GM18861 (cell line): ENCODE results near the gene RPS24.
A peak's percentile ranks its signal among the peaks of the same experiment; 100 is the strongest.
"Not testable (repeated sequence)": the region's sequence is repeated elsewhere in the genome, so short reads cannot be mapped to it uniquely, and the experiment has no call there.

Experiments
- ATAC-seq: cut with Tn5 transposase; IDR thresholded peaks from one replicate; pipeline ENCODE4 v1.9.1; 2021; ENCODE audit not compliant: unreplicated experiment

Gene RPS24

DNA sequence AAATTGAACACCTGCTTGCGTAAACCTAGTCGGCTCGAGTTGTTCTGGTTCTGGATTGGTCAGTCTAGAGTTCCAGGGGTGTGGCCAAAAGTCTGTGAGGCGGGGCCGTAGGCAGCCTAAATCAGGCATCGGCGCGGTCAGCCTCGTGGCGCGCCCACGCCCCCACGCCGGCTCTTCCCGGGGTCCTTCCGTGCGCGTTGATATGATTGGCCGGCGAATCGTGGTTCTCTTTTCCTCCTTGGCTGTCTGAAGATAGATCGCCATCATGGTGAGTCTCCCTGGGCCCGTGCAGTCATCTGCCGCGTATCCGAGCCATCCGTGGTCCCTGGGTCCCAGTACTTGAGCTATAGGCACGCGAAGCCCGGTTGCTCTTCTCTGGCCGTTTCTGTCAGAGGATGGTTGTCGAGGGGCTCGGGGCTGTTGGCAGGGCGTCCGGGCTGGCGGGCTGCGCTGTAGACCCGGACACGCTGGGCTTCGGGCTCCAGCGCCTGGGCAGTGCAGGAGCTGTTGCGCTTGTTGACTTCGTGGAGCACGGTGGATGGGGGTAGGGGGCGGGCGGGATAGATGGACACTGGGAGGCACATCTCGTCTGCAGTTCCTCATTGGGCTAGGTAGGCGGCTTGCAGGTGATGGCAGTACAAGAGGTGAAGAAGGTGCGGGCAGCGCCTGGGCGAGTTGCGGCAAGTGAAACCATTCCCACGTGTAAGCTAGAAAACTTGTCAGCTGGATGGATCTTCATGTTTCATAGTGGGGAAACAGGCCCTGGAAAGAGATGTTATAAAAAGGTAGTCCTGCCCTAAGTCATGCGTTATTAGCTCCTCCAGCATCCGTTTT is at the start of gene RPS24:
TSS of gene RPS24 (plus strand) at position 227 of the 834 bp plus-strand sequence. CDS start at position 266, 39 bp downstream.
- ATAC-seq, result peak; percentile 77

DNA sequence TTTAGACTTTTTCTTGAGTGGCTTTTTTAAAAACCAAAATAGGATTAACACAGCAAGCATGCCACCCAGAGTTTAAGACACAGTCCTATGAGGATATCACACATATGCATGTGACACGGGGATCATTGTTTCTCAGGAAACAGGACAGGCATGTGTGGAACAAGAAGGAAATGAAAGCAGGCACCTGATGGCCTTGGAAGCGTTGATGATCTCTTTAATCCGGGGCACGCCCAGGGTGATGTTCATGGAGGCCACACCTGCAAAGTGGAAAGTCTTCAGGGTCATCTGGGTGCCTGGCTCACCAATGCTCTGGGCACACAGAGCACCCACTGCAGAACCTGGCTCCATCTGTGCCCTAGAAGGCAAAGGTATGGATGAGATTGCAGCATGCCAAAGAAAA is 48.7 kb upstream of the RPS24 start:
- ATAC-seq, result no peak

DNA sequence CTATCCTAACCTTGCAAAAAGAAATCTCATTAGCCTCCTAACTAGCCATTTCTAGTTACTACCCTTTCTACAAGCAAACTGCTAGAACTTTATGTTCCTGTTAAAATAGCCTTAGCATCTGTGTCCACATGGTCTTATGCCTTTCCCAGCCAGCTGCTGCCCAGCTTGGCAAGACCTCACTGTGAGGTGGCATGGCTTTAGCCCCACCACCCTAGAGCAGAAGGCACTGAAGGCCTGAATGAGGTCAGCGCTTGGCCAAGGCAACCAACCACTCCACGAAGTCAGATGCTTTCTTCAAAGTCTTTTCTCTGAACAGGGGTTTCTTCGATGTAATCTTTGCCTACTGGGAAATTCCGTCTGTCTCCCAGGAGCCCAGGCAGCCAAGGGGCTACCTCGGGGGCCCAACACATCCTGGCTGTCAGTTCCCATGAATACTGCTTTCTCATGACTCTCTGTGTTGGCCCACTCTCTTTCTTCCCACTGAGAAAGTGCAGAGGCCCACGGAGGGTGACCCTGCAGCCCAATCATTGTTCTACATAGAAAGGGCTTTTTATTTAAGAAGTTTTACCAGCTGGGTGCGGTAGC is 45.9 kb upstream of the RPS24 start:
- ATAC-seq, result no peak

DNA sequence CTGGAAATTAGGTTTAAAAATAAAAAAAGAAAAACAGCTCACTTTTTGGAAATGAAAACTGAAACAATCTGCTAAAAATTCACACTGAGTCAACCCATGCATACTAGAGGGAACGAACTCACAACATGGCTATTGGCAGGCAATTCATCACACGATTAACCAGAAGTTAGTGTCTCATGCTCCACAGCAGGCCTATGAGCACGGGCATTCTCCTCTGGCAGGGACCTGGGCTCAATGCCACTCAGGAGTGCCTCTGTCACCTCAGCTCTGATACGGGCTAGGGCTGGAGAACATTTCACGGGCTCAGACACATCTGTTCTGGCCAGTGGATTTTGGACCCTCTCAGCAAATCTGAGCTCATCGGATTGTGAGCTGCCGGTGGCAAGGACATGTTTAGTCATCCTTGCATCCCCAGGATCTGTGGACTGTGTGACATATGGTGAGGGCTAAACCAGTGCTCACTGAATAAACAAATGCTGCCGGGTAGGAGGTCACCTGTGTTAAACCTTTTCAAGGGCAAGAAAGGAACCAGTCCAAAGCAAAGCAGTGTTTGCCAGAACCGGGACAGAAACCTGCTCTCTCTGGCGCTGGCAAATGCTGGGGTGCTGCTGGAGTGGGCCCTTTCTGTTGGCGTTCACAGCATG is 44.5 kb upstream of the RPS24 start:
- no peak for ATAC-seq

DNA sequence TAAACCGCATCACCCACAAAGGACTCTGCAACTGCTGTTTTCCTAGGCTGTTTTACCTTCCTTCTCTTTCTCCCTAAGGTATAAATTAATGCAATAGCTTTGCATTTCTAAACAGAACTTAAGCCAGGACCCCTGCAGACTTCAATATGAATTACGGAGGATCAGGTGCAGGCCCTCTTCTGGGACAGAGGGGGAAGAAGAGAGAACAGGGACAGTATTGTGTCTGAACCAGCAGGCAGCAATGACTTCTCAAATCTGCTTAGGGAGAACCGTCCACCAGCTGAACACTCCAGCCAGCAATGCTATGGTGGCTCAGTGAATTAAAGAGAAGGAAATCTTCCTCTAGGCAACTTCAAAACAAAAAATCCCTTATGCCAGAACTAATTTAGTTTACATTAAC is 40.0 kb upstream of the RPS24 start:
- ATAC-seq, result no peak

DNA sequence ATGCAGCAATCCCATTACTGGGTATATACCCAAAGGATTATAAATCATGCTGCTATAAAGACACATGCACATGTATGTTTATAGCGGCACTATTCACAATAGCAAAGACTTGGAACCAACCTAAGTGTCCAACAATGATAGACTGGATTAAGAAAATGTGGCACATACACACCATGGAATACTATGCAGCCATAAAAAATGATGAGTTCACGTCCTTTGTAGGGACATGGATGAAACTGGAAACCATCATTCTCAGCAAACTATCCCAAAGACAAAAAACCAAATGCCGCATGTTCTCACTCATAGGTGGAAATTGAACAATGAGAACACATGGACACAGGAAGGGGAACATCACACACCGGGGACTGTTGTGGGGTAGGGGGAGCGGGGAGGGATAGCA is 34.9 kb upstream of the RPS24 start:
- ATAC-seq, result not testable (repeated sequence)

DNA sequence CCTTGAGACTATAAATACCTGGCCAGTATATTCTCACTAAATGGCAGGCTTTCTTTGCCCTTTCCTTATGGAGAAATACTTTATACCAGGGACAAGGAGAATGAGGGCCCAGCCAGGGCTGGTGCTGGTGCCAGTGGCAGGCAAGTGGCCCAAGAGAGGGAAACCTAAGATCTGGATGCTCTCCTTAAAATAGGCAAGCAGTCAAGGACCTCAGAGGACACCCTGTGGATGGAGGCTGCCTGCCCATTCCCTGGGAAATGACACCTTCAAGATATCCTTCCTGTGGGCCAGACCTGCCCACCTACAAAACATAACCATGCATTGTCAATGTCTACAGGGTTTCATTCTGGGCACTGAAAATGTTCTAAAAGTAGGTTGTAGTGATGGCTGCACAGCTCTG is 33.5 kb upstream of the RPS24 start:
- ATAC-seq, result no peak

DNA sequence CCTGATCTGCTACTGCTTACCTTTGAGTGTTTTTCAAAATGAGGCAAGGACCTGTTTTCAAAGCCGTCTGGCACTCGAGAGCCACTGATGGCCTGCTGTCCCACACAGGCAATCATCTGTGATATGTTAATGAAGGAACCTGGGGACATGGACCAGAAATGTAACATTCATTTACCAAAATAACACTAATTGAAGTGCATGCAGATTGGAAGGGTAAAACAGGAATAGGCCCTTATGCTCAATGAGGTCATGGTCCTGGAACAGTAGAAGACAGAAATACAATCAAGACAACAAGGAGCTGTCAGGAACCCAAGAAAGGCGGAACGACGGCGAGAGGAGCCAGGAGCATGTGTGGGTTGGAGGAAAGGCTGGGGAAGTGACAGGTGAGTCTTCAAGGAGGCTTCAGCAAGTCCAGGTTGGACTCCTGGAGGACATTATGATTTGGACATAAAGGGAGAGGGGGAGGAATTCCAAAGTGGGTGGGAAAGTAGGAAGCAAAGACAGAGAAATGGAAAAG is 32.6 kb upstream of the RPS24 start:
- ATAC-seq, result no peak

DNA sequence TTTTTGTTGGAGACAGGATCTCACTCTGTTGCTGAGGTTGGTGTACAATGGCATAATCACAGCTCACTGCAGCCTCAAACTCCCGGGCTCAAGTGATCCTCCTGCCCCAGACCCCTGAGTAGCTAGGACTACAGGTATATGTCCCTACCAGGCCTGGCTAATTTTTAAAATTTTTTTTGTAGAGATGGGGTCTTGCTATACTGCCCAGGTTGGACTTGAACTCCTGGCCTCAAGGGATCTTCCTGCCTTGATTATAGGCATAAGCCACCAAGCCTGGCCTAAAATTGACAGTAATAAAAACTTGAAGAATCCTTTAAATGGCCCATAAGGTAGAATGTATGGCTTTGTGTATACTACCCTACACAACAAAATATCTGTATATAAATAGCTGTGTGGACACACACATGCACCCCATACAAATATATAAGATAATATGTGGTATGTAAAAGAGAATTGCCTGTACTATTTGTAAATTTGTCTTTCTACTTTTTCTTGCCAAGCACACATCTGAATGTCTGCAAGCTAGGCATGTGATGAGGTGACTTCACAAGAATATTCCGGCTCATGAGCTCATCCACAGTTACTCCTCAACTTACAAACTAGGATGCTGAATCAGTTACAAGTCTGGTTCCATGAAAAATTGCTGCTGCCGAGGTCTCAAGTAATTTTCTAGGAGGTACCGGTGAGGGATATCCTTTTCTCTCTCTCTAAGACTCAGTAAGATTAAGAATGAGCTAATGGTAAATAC is 30.9 kb upstream of the RPS24 start:
- no peak for ATAC-seq

DNA sequence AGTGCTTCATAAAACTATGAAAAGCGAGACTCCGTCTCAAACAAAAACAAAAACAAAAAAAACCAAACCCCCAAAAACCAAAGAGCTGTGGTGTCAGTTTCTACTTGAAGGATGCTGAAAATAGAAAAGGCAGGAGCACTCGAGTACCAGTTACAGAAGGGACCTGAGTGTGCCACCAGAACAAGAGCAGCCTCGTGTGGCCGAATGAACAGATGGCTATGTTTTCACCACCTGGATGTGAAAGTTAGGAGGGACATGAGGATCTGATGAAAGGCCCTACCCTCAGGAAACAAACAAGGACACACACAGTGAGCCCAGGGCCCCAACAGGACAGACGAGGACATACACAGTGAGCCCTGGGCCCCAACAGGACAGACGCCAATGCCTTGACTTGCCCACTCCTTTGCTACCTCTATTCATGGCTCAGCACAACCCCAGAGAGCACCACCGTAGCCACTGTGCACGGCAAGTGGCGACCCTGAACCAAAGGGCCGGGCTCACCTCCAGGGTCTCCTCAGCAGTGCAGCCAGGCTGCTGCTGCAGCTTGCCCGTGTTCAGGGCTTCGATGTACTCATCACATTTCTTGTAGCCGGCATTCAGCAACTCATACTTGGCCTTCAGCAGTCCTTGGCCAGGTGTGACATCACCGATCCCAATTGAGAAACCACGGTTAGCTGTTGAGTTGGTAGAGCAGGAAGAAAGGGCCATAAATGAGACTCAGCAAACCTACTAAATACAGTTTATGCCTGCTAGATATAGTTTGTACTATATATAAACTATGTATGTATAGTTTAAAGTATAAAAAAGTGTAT is 29.2 kb upstream of the RPS24 start:
- ATAC-seq, result no peak

DNA sequence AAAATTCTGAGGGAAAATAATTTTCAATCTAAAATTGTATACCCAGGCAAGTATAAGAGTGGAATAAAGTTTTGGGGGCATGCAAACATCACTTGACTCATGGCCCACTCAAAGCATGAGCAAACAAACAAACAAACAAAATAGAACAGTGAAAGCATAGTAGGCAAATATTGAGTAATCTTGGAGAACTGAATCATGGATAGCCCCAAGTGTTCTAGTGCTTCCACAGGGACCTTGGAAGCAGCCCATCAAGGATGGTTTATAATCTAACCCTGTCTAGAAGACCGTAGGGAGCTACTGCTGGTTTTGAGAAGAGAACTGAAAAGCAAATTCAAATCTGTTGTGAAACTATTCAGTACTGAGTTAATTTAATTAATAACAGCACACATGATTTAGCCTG is 26.5 kb upstream of the RPS24 start:
- no peak for ATAC-seq

DNA sequence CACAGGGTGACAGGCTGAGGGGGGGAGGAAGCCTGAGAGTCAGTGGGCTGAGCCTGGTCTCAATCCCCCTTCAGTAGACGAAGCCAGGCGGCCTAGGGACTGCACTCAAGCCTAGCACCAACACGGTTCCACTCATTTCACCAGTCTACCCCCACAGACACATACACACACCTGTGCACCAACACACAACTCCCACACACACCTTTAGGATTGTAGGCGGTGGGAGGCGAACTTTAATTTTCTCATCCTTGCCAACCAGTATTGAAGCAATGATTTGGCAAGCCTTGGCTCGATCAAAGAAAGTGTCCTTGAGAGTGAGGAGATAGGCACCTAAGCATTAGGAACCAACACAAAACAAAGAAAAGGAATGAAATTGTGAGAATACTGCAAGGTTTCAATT is 24.0 kb upstream of the RPS24 start:
- ATAC-seq, result no peak

DNA sequence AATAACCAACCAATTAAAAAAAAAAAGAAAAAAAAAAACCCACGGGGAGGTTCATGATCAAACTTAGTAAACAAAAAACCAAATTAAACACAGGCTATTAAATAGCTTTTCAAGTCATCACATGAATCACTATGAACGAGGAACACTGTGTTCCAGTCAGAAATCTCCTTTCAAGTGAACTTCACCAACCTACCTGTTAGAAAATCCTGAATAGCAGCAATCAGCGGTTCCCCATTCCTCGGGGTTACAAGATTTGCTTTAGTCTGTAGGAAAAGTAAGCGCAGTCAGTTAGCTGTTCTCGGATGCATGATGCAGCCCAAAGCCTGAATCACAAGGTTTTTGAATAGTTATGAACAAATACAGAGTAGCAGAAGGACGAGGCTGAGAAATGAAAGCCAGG is 23.4 kb upstream of the RPS24 start:
- ATAC-seq, result no peak

DNA sequence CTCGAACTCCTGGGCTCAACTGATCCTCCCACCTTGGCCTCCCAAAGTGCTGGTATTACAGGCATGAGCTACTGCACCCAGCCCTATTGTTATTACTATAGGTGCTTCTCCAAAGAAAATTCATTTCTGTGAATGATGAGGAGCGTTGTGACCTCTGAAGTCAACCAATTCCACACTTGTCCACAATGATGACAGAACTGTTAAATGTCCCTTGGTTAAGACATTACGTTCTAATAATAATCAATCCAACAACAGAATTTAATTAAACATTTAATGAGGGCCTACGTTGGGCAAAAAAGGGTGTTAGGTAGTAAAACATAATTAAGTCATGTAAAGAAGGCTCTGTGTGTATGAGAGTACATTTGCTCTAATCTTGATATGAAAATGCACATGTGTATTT is 22.6 kb upstream of the RPS24 start:
- no peak for ATAC-seq

DNA sequence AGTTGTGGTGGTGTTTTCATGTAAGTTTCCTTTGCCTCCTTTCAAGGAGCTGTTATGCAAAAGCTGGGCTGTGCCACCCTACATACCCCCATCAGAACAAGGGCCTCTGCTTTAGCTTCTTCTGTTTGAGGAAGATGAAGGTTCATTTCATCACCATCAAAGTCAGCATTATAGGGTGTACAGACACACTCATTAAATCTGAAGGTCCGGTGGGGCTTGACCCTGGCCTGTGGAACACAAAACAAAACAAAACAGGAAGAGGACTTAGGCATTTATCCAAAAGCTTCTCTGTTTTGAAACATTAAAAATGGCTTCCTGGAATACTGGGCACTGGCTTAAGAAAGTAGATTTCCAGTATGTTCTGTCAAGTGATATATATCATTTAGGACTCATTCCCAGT is 20.1 kb upstream of the RPS24 start:
- no peak for ATAC-seq

DNA sequence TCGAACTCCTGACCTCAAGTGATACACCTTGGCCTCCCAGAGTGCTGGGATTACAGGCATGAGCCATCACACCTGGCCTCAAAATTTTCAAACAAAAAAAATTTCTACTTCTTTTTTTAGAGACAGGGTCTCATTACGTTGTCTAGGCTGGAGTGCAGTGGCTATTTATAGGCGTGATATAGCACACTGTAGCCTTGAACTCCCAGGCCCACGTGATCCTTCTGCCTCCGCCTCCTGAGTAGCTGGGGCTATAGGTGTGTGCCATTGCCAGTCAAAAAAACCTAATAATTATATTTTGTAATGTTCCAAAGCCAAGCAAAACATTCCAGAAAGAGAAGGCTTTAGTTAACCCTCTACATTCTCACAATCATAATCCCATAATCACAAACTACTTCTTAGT is 18.1 kb upstream of the RPS24 start:
- no peak for ATAC-seq

DNA sequence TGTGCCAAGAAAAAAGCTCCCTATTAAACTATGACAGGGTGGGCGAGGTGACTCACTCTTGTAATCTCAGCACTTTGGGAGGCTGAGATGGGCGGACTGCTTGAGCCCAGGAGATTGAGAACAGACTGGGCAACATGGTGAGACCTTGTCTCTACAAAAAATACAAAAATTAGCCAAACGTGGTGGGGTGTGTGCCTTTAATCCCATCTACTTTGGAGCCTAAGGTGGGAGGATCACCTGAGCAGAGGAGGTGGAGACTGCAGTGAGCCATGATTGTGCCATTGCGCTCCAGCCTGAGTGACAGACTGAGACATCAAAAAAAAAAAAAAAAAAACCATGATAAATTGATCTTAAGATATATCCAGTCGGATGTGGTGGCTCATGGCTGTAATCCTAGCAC is 15.8 kb upstream of the RPS24 start:
- ATAC-seq, result no peak

DNA sequence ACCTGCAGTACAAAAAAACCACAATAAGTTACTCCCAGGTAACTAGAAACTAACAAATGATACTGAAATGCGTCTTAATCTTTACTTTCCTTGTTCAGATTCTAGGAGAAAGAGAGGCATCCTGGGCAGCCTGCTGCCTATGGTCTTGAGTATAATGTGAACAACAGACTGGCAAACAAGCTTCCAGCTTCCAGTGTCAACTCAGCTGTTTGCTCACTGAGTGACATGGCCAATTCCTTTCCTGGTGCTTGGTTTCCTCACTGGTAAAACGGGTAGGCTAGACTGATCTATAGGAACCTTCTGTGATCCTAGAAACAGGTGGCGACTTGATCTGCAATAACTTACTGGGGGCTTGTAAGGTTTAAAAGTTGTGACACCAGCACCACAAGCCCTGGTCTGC is 14.4 kb upstream of the RPS24 start:
- ATAC-seq, result no peak

DNA sequence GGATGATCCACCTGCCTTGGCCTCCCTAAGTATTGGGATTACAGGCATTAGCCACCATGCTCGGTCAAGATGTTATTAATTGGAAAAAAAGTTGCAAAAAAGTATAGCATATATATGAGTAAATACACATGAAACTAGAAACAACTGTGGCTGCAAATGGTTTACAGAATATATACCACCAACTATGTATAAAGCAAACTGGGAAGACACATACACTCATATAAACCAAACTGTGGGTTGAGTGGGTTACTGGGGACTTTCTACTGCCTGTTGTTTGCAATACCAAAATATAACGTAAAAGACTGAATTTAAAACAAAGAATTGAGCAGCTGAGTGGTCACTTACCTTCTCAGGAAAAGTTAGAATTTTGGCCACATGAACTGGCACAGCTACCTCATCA is 12.5 kb upstream of the RPS24 start:
- ATAC-seq, result no peak

DNA sequence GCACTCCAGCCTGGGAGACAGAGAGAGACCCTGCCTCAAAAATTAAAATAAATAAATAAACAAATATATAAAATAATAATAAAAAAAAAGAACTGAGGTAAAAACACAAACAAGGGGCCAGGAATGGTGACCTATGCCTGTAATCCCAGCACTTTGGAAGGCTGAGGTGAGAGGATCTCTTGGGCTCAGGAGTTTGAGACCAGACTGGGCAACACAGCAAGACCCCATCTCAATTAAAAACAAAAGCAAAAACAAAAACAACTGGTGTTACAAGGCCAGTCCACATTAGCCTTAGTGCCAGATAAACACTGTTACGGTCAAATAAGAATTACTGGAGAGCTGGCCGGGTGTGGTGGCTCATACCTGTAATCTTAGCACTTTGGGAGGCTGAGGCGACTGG is 9.9 kb upstream of the RPS24 start:
- ATAC-seq, result no peak
